Astrocyte (in vitro differentiated cells and primary cell): ENCODE results near the gene ABCA7.

ENCODE experiments used
- EZH2 ChIP-seq: IDR thresholded peaks from 2 replicates; pipeline ENCODE4 v1.6.1; 2012; ENCODE audit warnings: mild to moderate bottlenecking, low read length, inconsistent platforms; ENCODE audit not compliant: insufficient read depth
- TF ChIP-seq, protein P1 (sequence below): IDR thresholded peaks from 2 replicates; pipeline ENCODE4 v1.5.1; 2011; ENCODE audit warnings: low read depth, mild to moderate bottlenecking, inconsistent platforms, low read length, moderate library complexity; ENCODE audit not compliant: insufficient read depth

DNA sequence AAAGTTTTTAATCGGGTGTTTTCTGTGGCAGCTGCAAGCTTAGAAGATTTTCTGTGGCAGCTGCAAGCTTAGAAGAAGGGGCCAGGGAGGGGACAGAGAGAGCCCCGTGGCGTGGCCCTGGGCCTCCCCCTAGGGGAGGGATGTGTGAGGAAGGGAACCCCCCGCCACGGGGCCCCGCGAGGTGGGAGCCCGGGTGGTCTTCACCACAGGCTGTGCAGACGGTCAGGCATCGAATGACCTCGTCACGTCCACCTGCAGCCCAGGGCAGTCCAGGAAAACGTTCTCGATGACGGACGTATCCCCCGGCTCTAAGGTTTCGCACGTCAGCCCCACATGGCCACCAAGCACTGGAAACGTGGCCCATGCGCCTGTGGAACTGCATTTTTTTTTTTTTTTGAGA lies 46.7 kb downstream of the ABCA7 start:
- TF ChIP-seq, protein P1, sequence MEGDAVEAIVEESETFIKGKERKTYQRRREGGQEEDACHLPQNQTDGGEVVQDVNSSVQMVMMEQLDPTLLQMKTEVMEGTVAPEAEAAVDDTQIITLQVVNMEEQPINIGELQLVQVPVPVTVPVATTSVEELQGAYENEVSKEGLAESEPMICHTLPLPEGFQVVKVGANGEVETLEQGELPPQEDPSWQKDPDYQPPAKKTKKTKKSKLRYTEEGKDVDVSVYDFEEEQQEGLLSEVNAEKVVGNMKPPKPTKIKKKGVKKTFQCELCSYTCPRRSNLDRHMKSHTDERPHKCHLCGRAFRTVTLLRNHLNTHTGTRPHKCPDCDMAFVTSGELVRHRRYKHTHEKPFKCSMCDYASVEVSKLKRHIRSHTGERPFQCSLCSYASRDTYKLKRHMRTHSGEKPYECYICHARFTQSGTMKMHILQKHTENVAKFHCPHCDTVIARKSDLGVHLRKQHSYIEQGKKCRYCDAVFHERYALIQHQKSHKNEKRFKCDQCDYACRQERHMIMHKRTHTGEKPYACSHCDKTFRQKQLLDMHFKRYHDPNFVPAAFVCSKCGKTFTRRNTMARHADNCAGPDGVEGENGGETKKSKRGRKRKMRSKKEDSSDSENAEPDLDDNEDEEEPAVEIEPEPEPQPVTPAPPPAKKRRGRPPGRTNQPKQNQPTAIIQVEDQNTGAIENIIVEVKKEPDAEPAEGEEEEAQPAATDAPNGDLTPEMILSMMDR, result no peak
- TF ChIP-seq EZH2, result no peak
